HepG2 (cell line): ENCODE data around the gene SLC16A11. TPM values are rescaled to one million over a fixed set of nuclear protein-coding genes. Genes with fewer than 3 reads are reported as not detected.

ENCODE experiments used
- ATAC-seq: fragments of 200-7000 bp; cut with Tn5 transposase; 3 replicates; pipeline ENCODE4 v1.9.1; 2020; ENCODE audit warnings: mild to moderate bottlenecking, moderate library complexity
- BruUV-seq: library from RNA; stranded (reverse); fragments of 400-500 nt; replicated peaks from 2 replicates; lab custom pipeline; 2021; lab: Mats Ljungman, UMichigan
- CTCF ChIA-PET: fragments of 300-600 bp; formaldehyde crosslinking; extraction: SDS; loops from one replicate; lab custom pipeline; 2021; ENCODE audit warnings: low total read pairs, inconsistent platforms, low intra/inter-chr PET ratio; lab: Yijun Ruan, JAX
- POLR2A ChIA-PET: fragments of 350-600 bp; sonication (Branson Sonifier 250); formaldehyde crosslinking; loops from one replicate; lab custom pipeline; 2020; ENCODE audit warnings: antibody characterized with exemption, inconsistent platforms; lab: Yijun Ruan, JAX
- DNase-seq: peaks from one replicate; pipeline ENCODE4 v3.0.0-alpha.2; 2015; ENCODE audit warnings: low spot score
- FAIRE-seq: peaks from 3 replicates; lab custom pipeline; 2011; peaks lifted over from hg19 to GRCh38; lab: Jason Lieb, UNC
- H2AFZ ChIP-seq: one replicate; pipeline ENCODE4 v1.6.1; 2011; ENCODE audit warnings: low read length, inconsistent platforms
- H3K27ac ChIP-seq: fragments of 300-600 bp; 3 replicates; pipeline ENCODE4 v1.8.0; 2011; ENCODE audit warnings: mixed run types, mild to moderate bottlenecking, mixed read lengths, low read length, inconsistent platforms; ENCODE audit not compliant: insufficient read depth; ENCODE audit errors: extremely low read length
- H3K27me3 ChIP-seq, 2 experiments: fragments of 200-600 bp in 1 of 2; 2 replicates in 1 of 2; 3 replicates in 1 of 2; pipeline versions ENCODE4 v1.6.0 to v1.8.0; 2011; ENCODE audit warnings: low read length in 2 of 2, mild to moderate bottlenecking in 2 of 2, moderate library complexity in 2 of 2, inconsistent platforms in 1 of 2; ENCODE audit not compliant: insufficient read depth in 2 of 2, control insufficient read depth in 1 of 2
- H3K36me3 ChIP-seq, 2 experiments: fragments of 200-600 bp in 1 of 2; replicated peaks in 1 of 2; 2 replicates in 1 of 2; 3 replicates in 1 of 2; pipeline versions ENCODE4 v1.5.1 to v1.8.0; 2011; ENCODE audit warnings: low read length in 2 of 2, inconsistent platforms in 1 of 2; ENCODE audit not compliant: insufficient read depth in 2 of 2, control insufficient read depth in 1 of 2
- H3K4me1 ChIP-seq: 2 replicates; pipeline ENCODE4 v1.5.1; 2012; ENCODE audit warnings: low read length, inconsistent platforms; ENCODE audit not compliant: insufficient read depth
- H3K4me2 ChIP-seq: 2 replicates; pipeline ENCODE4 v1.6.0; 2011; ENCODE audit warnings: low read depth, low read length, inconsistent platforms
- H3K4me3 ChIP-seq, 3 experiments: fragments of 200-600 bp in 1 of 3; sonication (generic), shearing (Covaris generic) in 1 of 3; replicated peaks in 1 of 3; 2 replicates each; pipeline ENCODE4 v1.5.1; 2011 to 2016; ENCODE audit warnings: low read length in 3 of 3, inconsistent platforms in 2 of 3, low read depth in 2 of 3, mild to moderate bottlenecking in 2 of 3, control low read depth in 1 of 3, mixed read lengths in 1 of 3; ENCODE audit not compliant: insufficient read depth in 1 of 3
- H3K79me2 ChIP-seq: one replicate; pipeline ENCODE4 v1.6.1; 2011; ENCODE audit warnings: low read length, inconsistent platforms; ENCODE audit not compliant: insufficient read depth
- H3K9ac ChIP-seq: 2 replicates; pipeline ENCODE4 v1.6.0; 2011; ENCODE audit warnings: mild to moderate bottlenecking, low read depth, low read length, inconsistent platforms; ENCODE audit not compliant: insufficient read depth
- H3K9me3 ChIP-seq: 2 replicates; pipeline ENCODE4 v1.5.1; 2012; ENCODE audit warnings: mild to moderate bottlenecking, low read length
- H4K20me1 ChIP-seq: 2 replicates; pipeline ENCODE4 v1.6.0; 2011; ENCODE audit warnings: inconsistent platforms, mild to moderate bottlenecking, low read length, moderate library complexity; ENCODE audit not compliant: insufficient read depth
- CBX2 ChIP-seq, 2 experiments: fragments of 200-600 bp in 1 of 2; sonication (generic); formaldehyde crosslinking in 1 of 2; IDR thresholded peaks; 2 replicates each; pipeline versions ENCODE4 v1.7.0 to v1.8.1; 2018 to 2022; ENCODE audit warnings: low read depth in 2 of 2, low read length in 1 of 2, mild to moderate bottlenecking in 1 of 2, missing genetic modification reagents in 1 of 2
- DBP ChIP-seq: sonication (generic); formaldehyde crosslinking; IDR thresholded peaks from 2 replicates; pipeline ENCODE4 v1.4.0; 2020; ENCODE audit warnings: missing genetic modification reagents; ENCODE audit errors: not compliant biosample characterization
- DPF2 ChIP-seq: sonication (generic); formaldehyde crosslinking; IDR thresholded peaks from 2 replicates; pipeline ENCODE4 v1.4.0; 2020; ENCODE audit warnings: mild to moderate bottlenecking, low read depth, missing genetic modification reagents, borderline replicate concordance
- EHMT2 ChIP-seq: fragments of 200-600 bp; sonication (generic); IDR thresholded peaks from 2 replicates; pipeline ENCODE4 v1.7.0; 2017; ENCODE audit warnings: antibody characterized with exemption, low read depth, low read length, borderline replicate concordance
- GLI4 ChIP-seq: sonication (generic); formaldehyde crosslinking; IDR thresholded peaks from 2 replicates; pipeline ENCODE4 v1.5.1; 2020; ENCODE audit warnings: missing genetic modification reagents, mild to moderate bottlenecking, moderate library complexity, borderline replicate concordance
- HNF1B ChIP-seq: sonication (generic); formaldehyde crosslinking; IDR thresholded peaks from 2 replicates; pipeline ENCODE4 v1.5.1; 2020; ENCODE audit warnings: mild to moderate bottlenecking, moderate library complexity, missing genetic modification reagents
- IRF2 ChIP-seq: IDR thresholded peaks from 2 replicates; pipeline ENCODE4 v1.6.1; 2018; ENCODE audit warnings: missing genetic modification reagents, missing compliant biosample characterization
- KLF6 ChIP-seq: IDR thresholded peaks from 2 replicates; pipeline ENCODE4 v1.8.0; 2016; ENCODE audit warnings: missing biosample characterization, missing genetic modification reagents
- KLF9 ChIP-seq: IDR thresholded peaks from 2 replicates; pipeline ENCODE4 v1.6.1; 2016; ENCODE audit warnings: low read depth
- MEIS2 ChIP-seq: sonication (generic); formaldehyde crosslinking; IDR thresholded peaks from 2 replicates; pipeline ENCODE4 v1.9.0; 2021; ENCODE audit warnings: mild to moderate bottlenecking, missing genetic modification reagents
- NKX3-1 ChIP-seq: sonication (generic); formaldehyde crosslinking; IDR thresholded peaks from 2 replicates; pipeline ENCODE4 v1.5.0; 2020; ENCODE audit warnings: missing genetic modification reagents
- PHB2 ChIP-seq: fragments of 450-650 bp; IDR thresholded peaks from 2 replicates; pipeline ENCODE4 v1.6.1; 2018; ENCODE audit not compliant: partially characterized antibody
- SALL1 ChIP-seq: sonication (generic); formaldehyde crosslinking; IDR thresholded peaks from 2 replicates; pipeline ENCODE4 v1.8.0; 2022; ENCODE audit warnings: mild to moderate bottlenecking, missing genetic modification reagents
- ZNF256 ChIP-seq: sonication (generic); formaldehyde crosslinking; conservative IDR thresholded peaks from 2 replicates; pipeline ENCODE4 v1.4.0; 2020; ENCODE audit warnings: missing genetic modification reagents
- ZNF335 ChIP-seq: sonication (generic); formaldehyde crosslinking; IDR thresholded peaks from 2 replicates; pipeline ENCODE4 v1.4.0; 2020; ENCODE audit warnings: missing genetic modification reagents
- ZNF569 ChIP-seq: sonication (generic); formaldehyde crosslinking; IDR thresholded peaks from 2 replicates; pipeline ENCODE4 v1.5.0; 2020; ENCODE audit warnings: mild to moderate bottlenecking, missing genetic modification reagents, moderate library complexity, borderline replicate concordance
- ZNF670 ChIP-seq: sonication (generic); formaldehyde crosslinking; IDR thresholded peaks from 2 replicates; pipeline ENCODE4 v1.8.0; 2022; ENCODE audit warnings: mild to moderate bottlenecking, missing genetic modification reagents, borderline replicate concordance
- ZNF768 ChIP-seq: sonication (generic); formaldehyde crosslinking; IDR thresholded peaks from 2 replicates; pipeline ENCODE4 v1.4.0; 2020; ENCODE audit warnings: missing genetic modification reagents
- WGBS: methylation state at CpG from one replicate; pipeline ENCODE4 v1.1.6; 2017; ENCODE audit warnings: low lambda C conversion rate; 5-methylcytosine and 5-hydroxymethylcytosine counted together
- in situ Hi-C: cut with HindIII; loops from 2 replicates; pipeline ENCODE4 v1.10.0; 2017; ENCODE audit warnings: low pct_unique_long_range_greater_than_20kb; ENCODE audit not compliant: extremely low pct_ligation_motif_present
- intact Hi-C: fragments of 100-400 bp; cut with micrococcal nuclease; formaldehyde crosslinking; loops from one replicate; pipeline ENCODE4 v1.10.0; 2022; ENCODE audit not compliant: unreplicated experiment
- polyA plus RNA-seq, 8 experiments: library from polyadenylated mRNA; depleted of rRNA in 3 of 8; stranded (reverse) in 7 of 8; unstranded in 1 of 8; fragments of >200 nt; fragmentation: Illumina TruSeq in 4 of 8; extraction: Trizol in 4 of 8; gene quantifications; 2 replicates each; pipeline versions ENCODE4 v1.2.1 to v1.2.3, GENCODE V29; 2011 to 2016; ENCODE audit warnings: low read depth in 4 of 8, missing spikeins in 1 of 8, mixed read lengths in 1 of 8; ENCODE audit not compliant: insufficient read depth in 1 of 8
- total RNA-seq, 5 experiments: library from RNA; depleted of rRNA; stranded (reverse); fragments of >200 nt; fragmentation: Illumina TruSeq; extraction: Trizol; gene quantifications; 2 replicates each; pipeline ENCODE4 v1.2.3, GENCODE V29; 2016; ENCODE audit warnings: low read depth in 1 of 5

Gene SLC16A11
- total and polyA plus RNA-seq, 2 of the 13 experiments (the other 11 are each of a cell fraction or from before 2014, with no cell fraction given), result not detected

GRCh38 chr17:7016418-7016817 is 27.5 kb downstream of the SLC16A11 start:
- no peak overlapping the region for H3K27ac ChIP-seq
- intact Hi-C loops, result no loop called here
- no peaks in the 10 kb centered on the region; a peak in 1 of 5 replicates for H3K36me3 ChIP-seq
- DNase-seq (no peak), FAIRE-seq (no peak), ATAC-seq (no peak)
- no peak for TF ChIP-seq ZNF335 (CRISPR knock-in tag)
- no peak for TF ChIP-seq EHMT2
- no peak for TF ChIP-seq IRF2 (CRISPR knock-in tag)
- no peak for TF ChIP-seq NKX3-1 (CRISPR knock-in tag)
- no peak for TF ChIP-seq KLF9 (CRISPR knock-in tag)
- TF ChIP-seq MEIS2 (CRISPR knock-in tag), result no peak
- no peak for TF ChIP-seq DPF2
- no peak for TF ChIP-seq KLF6 (CRISPR knock-in tag)
- TF ChIP-seq ZNF768 (CRISPR knock-in tag), result no peak
- no peak for TF ChIP-seq HNF1B
- no peak for TF ChIP-seq ZNF670
- no peak for TF ChIP-seq SALL1
- no peak for TF ChIP-seq CBX2 (IDR thresholded peaks at IDR 0.05; ENCODE audit: low read depth, low read length)
- TF ChIP-seq CBX2 (CRISPR knock-in tag; IDR thresholded peaks at IDR 0.05; ENCODE audit: low read depth), result no peak
- no peak for TF ChIP-seq ZNF569
- no peak for TF ChIP-seq ZNF256 (CRISPR knock-in tag)
- no peak for TF ChIP-seq DBP
- TF ChIP-seq PHB2, result no peak
- TF ChIP-seq GLI4 (CRISPR knock-in tag), result no peak
- H3K4me1 ChIP-seq, result peaks cover 40% of the 10 kb centered on the region
- H3K4me3 ChIP-seq, result no peak overlapping the region
- ChIA-PET POLR2A (no interaction called here), CTCF (no interaction called here)
- H3K4me2 ChIP-seq, result no peak overlapping the region
- in situ Hi-C loops, result loop anchor here (10.0 kb wide), 1 partner anchor 352 kb away; no protein-coding TSS in a partner anchor
- H2AFZ ChIP-seq, result no peak overlapping the region
- no peaks in the 10 kb centered on the region; a peak in 3 of 5 replicates for H3K27me3 ChIP-seq
- 85% methylated on average over 3 of the region's 3 CpGs for WGBS
- H3K9me3 ChIP-seq, result no peaks in the 10 kb centered on the region
- H3K79me2 ChIP-seq, result peaks cover 25% of the 10 kb centered on the region
- no peak overlapping the region for H3K9ac ChIP-seq
- no peaks in the 10 kb centered on the region for H4K20me1 ChIP-seq
- no TSS peak for BruUV-seq
